ENCODE results near the gene SGK2.

GRCh38 chr20:43564455-43564854, 5.6 kb downstream of the SGK2 start:
- TF ChIP-seq CTCF (conservative IDR thresholded peaks at IDR 0.05; ENCODE audit: low read length), result no peak
- TF ChIP-seq EZH2phosphoT487 (IDR thresholded peaks at IDR 0.05; ENCODE audit: borderline replicate concordance, low read depth, low read length), result no peak
